Measurements from ENCODE around the gene KLHDC2.
"Not testable (repeated sequence)": the region's sequence is repeated elsewhere in the genome, so short reads cannot be mapped to it uniquely, and the experiment has no call there.

KLHDC2 gene

GRCh38 chr14:49783394-49784014 lies 15.6 kb downstream of the KLHDC2 start:
- DNase-seq, result no peak

- DNase-seq, result no peak
Measured at GRCh38 chr14:49786315-49786714, 18.4 kb downstream of the KLHDC2 start.

GRCh38 chr14:49792618-49793017 lies 24.7 kb downstream of the KLHDC2 start:
- DNase-seq, result no peak

GRCh38 chr14:49796025-49796424 lies 28.1 kb downstream of the KLHDC2 start:
- DNase-seq, result no peak

- no peak for DNase-seq
Measured at GRCh38 chr14:49808780-49809179, 40.8 kb downstream of the KLHDC2 start.

- DNase-seq, result not testable (repeated sequence)
Measured at GRCh38 chr14:49816118-49816517, 48.2 kb downstream of the KLHDC2 start.

GRCh38 chr14:49816844-49817243 lies 48.9 kb downstream of the KLHDC2 start:
- DNase-seq, result no peak

- no peak for DNase-seq
Measured at GRCh38 chr14:49820176-49820575, 52.2 kb downstream of the KLHDC2 start.

- DNase-seq, result no peak
Measured at GRCh38 chr14:49828640-49829039, 60.7 kb downstream of the KLHDC2 start.

All from KG1 (cell line).